ENCODE data around the gene UPK2. TPM values are rescaled to one million over a fixed set of nuclear protein-coding genes. Genes with fewer than 3 reads are reported as not detected.
A peak's percentile ranks its signal among the peaks of the same experiment; 100 is the strongest.

Gene UPK2
- total and polyA plus RNA-seq, 4 donors: 0.07 TPM; not detected in 3

GRCh38 chr11:118930094-118930712 lies 25.9 kb upstream of the UPK2 start:
- peak overlapping the region in 1 of 2 donors; percentile 74 for H3K9ac ChIP-seq (ENCODE audit: insufficient read depth in 1 of 2, low read length in 2 of 2)
- peaks cover 0 to 27% (median 11%) of the 10 kb centered on the region in 5 donors for H3K4me1 ChIP-seq (ENCODE audit: control insufficient read depth in 5 of 5, insufficient read depth in 5 of 5, low read length in 5 of 5)
- no peaks in the 10 kb centered on the region for H3K27me3 ChIP-seq (ENCODE audit: control insufficient read depth in 3 of 3, insufficient read depth in 3 of 3, low read length in 2 of 3)
- H3K9me3 ChIP-seq (ENCODE audit: control insufficient read depth in 4 of 4, insufficient read depth in 3 of 4, low read length in 3 of 4): no peaks in the 10 kb centered on the region
- H3K27ac ChIP-seq (ENCODE audit: low read depth in 1 of 2, low read length in 1 of 2): peak overlapping the region; percentile 90 to 94
- TF ChIP-seq, protein P1, sequence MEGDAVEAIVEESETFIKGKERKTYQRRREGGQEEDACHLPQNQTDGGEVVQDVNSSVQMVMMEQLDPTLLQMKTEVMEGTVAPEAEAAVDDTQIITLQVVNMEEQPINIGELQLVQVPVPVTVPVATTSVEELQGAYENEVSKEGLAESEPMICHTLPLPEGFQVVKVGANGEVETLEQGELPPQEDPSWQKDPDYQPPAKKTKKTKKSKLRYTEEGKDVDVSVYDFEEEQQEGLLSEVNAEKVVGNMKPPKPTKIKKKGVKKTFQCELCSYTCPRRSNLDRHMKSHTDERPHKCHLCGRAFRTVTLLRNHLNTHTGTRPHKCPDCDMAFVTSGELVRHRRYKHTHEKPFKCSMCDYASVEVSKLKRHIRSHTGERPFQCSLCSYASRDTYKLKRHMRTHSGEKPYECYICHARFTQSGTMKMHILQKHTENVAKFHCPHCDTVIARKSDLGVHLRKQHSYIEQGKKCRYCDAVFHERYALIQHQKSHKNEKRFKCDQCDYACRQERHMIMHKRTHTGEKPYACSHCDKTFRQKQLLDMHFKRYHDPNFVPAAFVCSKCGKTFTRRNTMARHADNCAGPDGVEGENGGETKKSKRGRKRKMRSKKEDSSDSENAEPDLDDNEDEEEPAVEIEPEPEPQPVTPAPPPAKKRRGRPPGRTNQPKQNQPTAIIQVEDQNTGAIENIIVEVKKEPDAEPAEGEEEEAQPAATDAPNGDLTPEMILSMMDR (IDR thresholded peaks at IDR 0.05; ENCODE audit: control extremely low read depth, extremely low read depth): peak; percentile 95
- H3K4me3 ChIP-seq: peak overlapping the region; percentile 18
- peaks cover 0 to under 1% (median 0%) of the 10 kb centered on the region in 4 donors for H3K36me3 ChIP-seq (ENCODE audit: control insufficient read depth in 4 of 4, insufficient read depth in 4 of 4, low read length in 4 of 4)
- WGBS, 2 donors: 0 to 1% methylated on average over 20 of the region's 20 CpGs
- DNase-seq (peak; percentile 88 to 91 (median 88)), ATAC-seq (ENCODE audit: insufficient read depth, low FRiP score) (peak; percentile 40)

- DNase-seq (no peak), ATAC-seq (ENCODE audit: insufficient read depth, low FRiP score) (no peak)
- TF ChIP-seq, protein P1 (IDR thresholded peaks at IDR 0.05; ENCODE audit: control extremely low read depth, extremely low read depth): no peak
- Histone ChIP-seq H3K9ac (ENCODE audit: insufficient read depth in 1 of 2, low read length in 2 of 2) (no peak overlapping the region), H3K9me3 (ENCODE audit: control insufficient read depth in 4 of 4, insufficient read depth in 3 of 4, low read length in 3 of 4) (no peaks in the 10 kb centered on the region), H3K36me3 (ENCODE audit: control insufficient read depth in 4 of 4, insufficient read depth in 4 of 4, low read length in 4 of 4) (no peaks in the 10 kb centered on the region), H3K27me3 (ENCODE audit: control insufficient read depth in 3 of 3, insufficient read depth in 3 of 3, low read length in 2 of 3) (no peaks in the 10 kb centered on the region), H3K4me3 (no peak overlapping the region), H3K27ac (ENCODE audit: low read depth in 1 of 2, low read length in 1 of 2) (no peak overlapping the region), H3K4me1 (ENCODE audit: control insufficient read depth in 5 of 5, insufficient read depth in 5 of 5, low read length in 5 of 5) (peaks cover 0 to 21% (median 7%) of the 10 kb centered on the region in 5 donors)
These were observed 24.5 kb upstream of the UPK2 start for GRCh38 chr11:118931571-118931970.

- DNase-seq (no peak), ATAC-seq (ENCODE audit: insufficient read depth, low FRiP score) (no peak)
- Histone ChIP-seq H3K9ac (ENCODE audit: insufficient read depth in 1 of 2, low read length in 2 of 2) (no peak overlapping the region), H3K36me3 (ENCODE audit: control insufficient read depth in 4 of 4, insufficient read depth in 4 of 4, low read length in 4 of 4) (no peaks in the 10 kb centered on the region), H3K9me3 (ENCODE audit: control insufficient read depth in 4 of 4, insufficient read depth in 3 of 4, low read length in 3 of 4) (no peaks in the 10 kb centered on the region), H3K4me1 (ENCODE audit: control insufficient read depth in 5 of 5, insufficient read depth in 5 of 5, low read length in 5 of 5) (peaks cover 0 to 10% (median 7%) of the 10 kb centered on the region in 5 donors), H3K27me3 (ENCODE audit: control insufficient read depth in 3 of 3, insufficient read depth in 3 of 3, low read length in 2 of 3) (no peaks in the 10 kb centered on the region), H3K4me3 (no peak overlapping the region), H3K27ac (ENCODE audit: low read depth in 1 of 2, low read length in 1 of 2) (no peak overlapping the region)
- WGBS, 2 donors: 36 to 56% methylated on average over 4 of the region's 4 CpGs
- TF ChIP-seq, protein P1 (IDR thresholded peaks at IDR 0.05; ENCODE audit: control extremely low read depth, extremely low read depth): no peak
These were observed 22.6 kb upstream of the UPK2 start for GRCh38 chr11:118933486-118933885.

DNA sequence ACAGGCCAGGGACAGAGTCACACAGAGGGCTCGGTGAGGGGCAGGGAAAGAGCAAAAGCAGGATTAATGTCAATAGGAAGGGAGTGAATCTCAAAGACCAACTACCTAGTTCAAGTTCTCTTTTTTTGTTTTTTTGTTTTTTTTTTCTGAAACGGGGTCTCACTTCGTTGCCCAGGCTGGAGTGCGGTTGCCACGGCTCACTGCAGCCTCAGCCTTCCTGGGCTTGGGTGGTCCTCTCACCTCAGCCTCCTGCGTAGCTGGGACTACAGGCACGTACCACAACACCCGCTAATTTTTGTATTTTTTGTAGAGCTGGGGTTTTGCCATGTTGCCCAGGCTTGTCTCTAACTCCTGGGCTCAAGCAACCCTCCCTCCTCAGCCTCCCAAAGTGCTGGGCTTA lies 20.7 kb upstream of the UPK2 start:
- no peak for DNase-seq
- Histone ChIP-seq H3K4me1 (ENCODE audit: control insufficient read depth in 5 of 5, insufficient read depth in 5 of 5, low read length in 5 of 5) (peaks cover 0 to 11% (median 2%) of the 10 kb centered on the region in 5 donors), H3K27ac (ENCODE audit: low read depth in 1 of 2, low read length in 1 of 2) (no peak overlapping the region), H3K36me3 (ENCODE audit: control insufficient read depth in 4 of 4, insufficient read depth in 4 of 4, low read length in 4 of 4) (no peaks in the 10 kb centered on the region), H3K9ac (ENCODE audit: insufficient read depth in 1 of 2, low read length in 2 of 2) (no peak overlapping the region), H3K9me3 (ENCODE audit: control insufficient read depth in 4 of 4, insufficient read depth in 3 of 4, low read length in 3 of 4) (no peaks in the 10 kb centered on the region), H3K4me3 (no peak overlapping the region), H3K27me3 (ENCODE audit: control insufficient read depth in 3 of 3, insufficient read depth in 3 of 3, low read length in 2 of 3) (no peaks in the 10 kb centered on the region)
- TF ChIP-seq, protein P1 (IDR thresholded peaks at IDR 0.05; ENCODE audit: control extremely low read depth, extremely low read depth): no peak
- no peak for ATAC-seq (ENCODE audit: insufficient read depth, low FRiP score)
- 77 to 84% methylated on average over 8 of the region's 8 CpGs for WGBS, 2 donors
